GM23248 (cell line): ENCODE data around the gene KASH5. TPM values are rescaled to one million over a fixed set of nuclear protein-coding genes. Genes with fewer than 3 reads are reported as not detected.

Source experiments
- DNase-seq: peaks from one replicate; pipeline ENCODE4 v3.0.0-alpha.2; 2015
- H2AFZ ChIP-seq: fragments of 200-600 bp; sonication (generic); 2 replicates; pipeline ENCODE4 v1.6.1; 2016; ENCODE audit warnings: antibody characterized with exemption
- H3F3A ChIP-seq: fragments of 200-600 bp; sonication (generic); 2 replicates; pipeline ENCODE4 v1.6.1; 2016; ENCODE audit warnings: mild to moderate bottlenecking, antibody characterized with exemption, mixed run types; ENCODE audit not compliant: insufficient read depth
- H3K27ac ChIP-seq: fragments of 200-600 bp; sonication (generic); 2 replicates; pipeline ENCODE4 v1.5.1; 2016; ENCODE audit warnings: mild to moderate bottlenecking
- H3K27me3 ChIP-seq: fragments of 200-600 bp; sonication (generic); replicated peaks from 2 replicates; pipeline ENCODE4 v1.6.1; 2016; ENCODE audit warnings: mild to moderate bottlenecking; ENCODE audit not compliant: insufficient read depth
- H3K36me3 ChIP-seq: fragments of 200-600 bp; sonication (generic); 2 replicates; pipeline ENCODE4 v1.6.1; 2016; ENCODE audit warnings: low read depth, mild to moderate bottlenecking
- H3K4me1 ChIP-seq: fragments of 200-600 bp; sonication (generic); 2 replicates; pipeline ENCODE4 v1.6.1; 2016; ENCODE audit warnings: mild to moderate bottlenecking; ENCODE audit not compliant: insufficient read depth
- H3K4me2 ChIP-seq: fragments of 200-600 bp; sonication (generic); one replicate; pipeline ENCODE4 v1.6.1; 2016; ENCODE audit warnings: mild to moderate bottlenecking; ENCODE audit not compliant: unreplicated experiment
- H3K4me3 ChIP-seq: fragments of 200-600 bp; sonication (generic); 2 replicates; pipeline ENCODE4 v1.5.1; 2016; ENCODE audit warnings: mild to moderate bottlenecking
- H3K79me2 ChIP-seq: fragments of 200-600 bp; sonication (generic); 2 replicates; pipeline ENCODE4 v1.6.1; 2016; ENCODE audit warnings: mild to moderate bottlenecking; ENCODE audit not compliant: insufficient read depth
- H3K9ac ChIP-seq: fragments of 200-600 bp; sonication (generic); 2 replicates; pipeline ENCODE4 v1.6.1; 2016; ENCODE audit warnings: mild to moderate bottlenecking
- H3K9me2 ChIP-seq: fragments of 200-600 bp; sonication (generic); 2 replicates; pipeline ENCODE4 v1.6.1; 2016; ENCODE audit warnings: mixed run types, mild to moderate bottlenecking, moderate library complexity; ENCODE audit not compliant: insufficient read depth
- H3K9me3 ChIP-seq: fragments of 200-600 bp; sonication (generic); one replicate; pipeline ENCODE4 v1.6.1; 2017; ENCODE audit warnings: low read depth
- H4K20me1 ChIP-seq: fragments of 200-600 bp; sonication (generic); 2 replicates; pipeline ENCODE4 v1.6.0; 2016; ENCODE audit not compliant: insufficient read depth
- EZH2 ChIP-seq: fragments of 200-600 bp; sonication (generic); IDR thresholded peaks from 2 replicates; pipeline ENCODE4 v1.6.1; 2018; ENCODE audit warnings: antibody characterized with exemption, mild to moderate bottlenecking; ENCODE audit not compliant: insufficient read depth, poor library complexity, severe bottlenecking
- EZH2phosphoT487 ChIP-seq: fragments of 200-600 bp; sonication (generic); IDR thresholded peaks from 2 replicates; pipeline ENCODE4 v1.6.1; 2018; ENCODE audit warnings: antibody characterized with exemption, moderate library complexity, mild to moderate bottlenecking, low read depth; ENCODE audit not compliant: insufficient read depth
- WGBS, 2 experiments: methylation state at CpG; one replicate each; pipeline ENCODE4 v1.1.6; 2015 to 2017; ENCODE audit warnings: low lambda C conversion rate in 2 of 2, low coverage in 1 of 2; ENCODE audit errors: missing lambda C conversion rate in 2 of 2; 5-methylcytosine and 5-hydroxymethylcytosine counted together
- in situ Hi-C: fragments of 300-500 bp; cut with MboI; formaldehyde crosslinking; loops from 2 replicates; pipeline ENCODE4 v1.15.0; 2020
- polyA plus RNA-seq: library from polyadenylated mRNA; unstranded; fragments of >200 nt; fragmentation: Nextera tagmentation; extraction: Ambion mirVana; gene quantifications from 2 replicates; pipeline ENCODE4 v1.2.1, GENCODE V29; 2016
- total RNA-seq: library from RNA; depleted of rRNA; stranded (reverse); fragments of >200 nt; shearing (Covaris generic); gene quantifications from 2 replicates; pipeline ENCODE4 v1.2.3, GENCODE V29; 2014

KASH5 gene
- total and polyA plus RNA-seq, 2 experiments from 2014 or later, result not detected

- Histone ChIP-seq H3K4me2 (no peak overlapping the region), H3K36me3 (no peaks in the 10 kb centered on the region; the same call in 1 of the 2 replicates), H3K4me3 (no peak overlapping the region), H4K20me1 (no peaks in the 10 kb centered on the region), H3F3A (no peaks in the 10 kb centered on the region), H3K9me3 (no peaks in the 10 kb centered on the region), H3K79me2 (no peaks in the 10 kb centered on the region), H3K27ac (no peak overlapping the region), H2AFZ (no peak overlapping the region), H3K9ac (no peak overlapping the region), H3K9me2 (no peaks in the 10 kb centered on the region), H3K4me1 (no peaks in the 10 kb centered on the region), H3K27me3 (no peaks in the 10 kb centered on the region)
- in situ Hi-C loops, result no loop called here
- WGBS, 2 experiments, result 96% methylated on average over 11 to 15 of the region's 15 CpGs
- TF ChIP-seq EZH2, result no peak
- TF ChIP-seq EZH2phosphoT487, result no peak
- no peak for DNase-seq
Observed at GRCh38 chr19:49347191-49347590, 40.9 kb upstream of the KASH5 start.

DNA sequence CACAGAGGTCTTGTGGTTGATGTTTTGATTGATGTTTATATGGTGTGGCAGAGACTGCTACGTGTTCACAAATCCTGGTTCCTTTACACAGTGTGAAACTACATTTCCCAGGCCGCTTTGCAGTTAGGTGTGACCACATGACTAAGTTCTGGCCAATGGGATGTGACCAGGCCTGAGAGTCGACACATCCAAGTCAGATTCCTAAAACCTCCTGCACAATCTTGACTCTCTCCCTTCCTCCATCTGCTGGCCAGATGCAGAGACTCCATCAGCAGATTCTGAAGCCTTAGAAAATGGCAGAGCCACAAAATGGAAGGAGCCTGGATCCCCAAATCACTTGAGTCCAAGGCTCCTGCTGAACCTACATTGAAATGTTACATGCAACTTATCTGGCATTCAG, 40.2 kb upstream of the KASH5 start:
- TF ChIP-seq EZH2 (no peak), EZH2phosphoT487 (no peak)
- H3K9me2 ChIP-seq, result no peaks in the 10 kb centered on the region
- no peak overlapping the region for H3K27ac ChIP-seq
- H3K4me2 ChIP-seq, result no peak overlapping the region
- in situ Hi-C loops, result no loop called here
- no peaks in the 10 kb centered on the region for H3K9me3 ChIP-seq
- DNase-seq, result peak; percentile 84
- H3K79me2 ChIP-seq, result no peaks in the 10 kb centered on the region
- H3F3A ChIP-seq, result no peaks in the 10 kb centered on the region
- H3K27me3 ChIP-seq, result no peaks in the 10 kb centered on the region
- no peaks in the 10 kb centered on the region; the same call in 1 of the 2 replicates for H3K36me3 ChIP-seq
- no peak overlapping the region for H3K9ac ChIP-seq
- WGBS, 2 experiments, result 53 to 58% methylated on average over 3 of the region's 3 CpGs
- H2AFZ ChIP-seq, result peak overlapping the region; percentile 79
- H3K4me1 ChIP-seq, result no peaks in the 10 kb centered on the region
- no peaks in the 10 kb centered on the region for H4K20me1 ChIP-seq
- H3K4me3 ChIP-seq, result no peak overlapping the region

- no peak for DNase-seq
- Histone ChIP-seq H3K4me3 (no peak overlapping the region), H3K4me2 (no peak overlapping the region), H3K27me3 (no peaks in the 10 kb centered on the region), H3K9me3 (no peaks in the 10 kb centered on the region), H3K9me2 (no peaks in the 10 kb centered on the region), H3F3A (no peaks in the 10 kb centered on the region), H3K79me2 (no peaks in the 10 kb centered on the region), H2AFZ (peak overlapping the region; percentile 79), H3K36me3 (no peaks in the 10 kb centered on the region; the same call in 1 of the 2 replicates), H4K20me1 (no peaks in the 10 kb centered on the region), H3K4me1 (no peaks in the 10 kb centered on the region), H3K27ac (no peak overlapping the region), H3K9ac (no peak overlapping the region)
- no peak for TF ChIP-seq EZH2phosphoT487
- WGBS, 2 experiments, result 73 to 75% methylated on average over 12 of the region's 12 CpGs
- in situ Hi-C loops, result no loop called here
Observed at GRCh38 chr19:49348305-49349189, 39.5 kb upstream of the KASH5 start.

DNA sequence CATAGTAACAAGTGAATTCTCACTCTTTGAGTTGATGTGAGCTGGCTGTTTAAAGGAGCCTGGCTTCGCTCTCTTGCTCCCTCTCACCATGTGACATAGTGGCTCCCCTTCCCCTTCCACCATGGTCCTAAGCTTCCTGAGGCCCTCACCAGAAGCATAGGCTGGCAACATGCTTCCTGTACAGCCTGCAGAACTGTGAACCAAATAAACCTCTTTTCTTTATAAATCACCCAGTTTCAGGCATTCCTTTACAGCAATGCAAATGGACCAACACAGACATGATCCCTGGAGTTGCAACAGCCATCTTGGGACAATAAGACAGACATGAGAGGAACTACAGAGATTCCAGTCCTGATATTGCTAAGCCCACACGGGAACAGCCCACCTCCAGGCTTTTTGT, 38.5 kb upstream of the KASH5 start:
- Histone ChIP-seq H3K4me1 (no peaks in the 10 kb centered on the region), H3K79me2 (no peaks in the 10 kb centered on the region), H3K9me3 (no peaks in the 10 kb centered on the region), H3K27ac (no peak overlapping the region), H3K27me3 (no peaks in the 10 kb centered on the region), H3K9ac (no peak overlapping the region), H4K20me1 (no peaks in the 10 kb centered on the region), H3K4me2 (no peak overlapping the region), H2AFZ (no peak overlapping the region), H3K9me2 (no peaks in the 10 kb centered on the region), H3F3A (no peaks in the 10 kb centered on the region), H3K36me3 (no peaks in the 10 kb centered on the region; the same call in 1 of the 2 replicates), H3K4me3 (no peak overlapping the region)
- DNase-seq, result no peak
- WGBS, 2 experiments, result 94 to 100% methylated on average over 2 of the region's 2 CpGs
- TF ChIP-seq EZH2phosphoT487 (no peak), EZH2 (no peak)
- in situ Hi-C loops, result no loop called here
